Neural cell (in vitro differentiated cells): Measurements from ENCODE around the gene CCDC85C. TPM values are rescaled to one million over a fixed set of nuclear protein-coding genes. Genes with fewer than 3 reads are reported as not detected.

ENCODE experiments used
- H2AFZ ChIP-seq: fragments of 200-600, 300-800 bp; sonication (generic), shearing (Covaris generic); 2 replicates; pipeline ENCODE4 v1.6.0; 2014; ENCODE audit warnings: low read depth, mild to moderate bottlenecking, antibody characterized with exemption, low read length, moderate library complexity
- H3F3A ChIP-seq: fragments of 200-600 bp; shearing (Covaris generic); 2 replicates; pipeline ENCODE4 v1.6.1; 2016; ENCODE audit warnings: mild to moderate bottlenecking, moderate library complexity, mixed read lengths, antibody characterized with exemption, low read length; ENCODE audit not compliant: insufficient read depth, poor library complexity, severe bottlenecking
- H3K27ac ChIP-seq: fragments of 200-600, 300-800 bp; sonication (generic), shearing (Covaris generic); 2 replicates; pipeline ENCODE4 v1.5.1; 2014; ENCODE audit warnings: mild to moderate bottlenecking, low read length, moderate library complexity
- H3K27me3 ChIP-seq: fragments of 300-800, 200-600 bp; sonication (generic), shearing (Covaris generic); 2 replicates; pipeline ENCODE4 v1.6.0; 2014; ENCODE audit warnings: mild to moderate bottlenecking, low read depth, low read length, moderate library complexity; ENCODE audit not compliant: insufficient read depth
- H3K36me3 ChIP-seq: fragments of 300-800, 200-600 bp; sonication (generic), shearing (Covaris generic); 2 replicates; pipeline ENCODE4 v1.5.1; 2014; ENCODE audit warnings: mild to moderate bottlenecking, antibody characterized with exemption, low read length, moderate library complexity; ENCODE audit not compliant: insufficient read depth
- H3K4me2 ChIP-seq: fragments of 300-800, 200-600 bp; sonication (generic), shearing (Covaris generic); 2 replicates; pipeline ENCODE4 v1.6.0; 2014; ENCODE audit warnings: mild to moderate bottlenecking, low read length
- H3K4me3 ChIP-seq: fragments of 300-800, 200-600 bp; sonication (generic), shearing (Covaris generic); 2 replicates; pipeline ENCODE4 v1.5.1; 2014; ENCODE audit warnings: mild to moderate bottlenecking, low read length, moderate library complexity
- H3K79me2 ChIP-seq: fragments of 200-600 bp; shearing (Covaris generic); replicated peaks from 2 replicates; pipeline ENCODE4 v1.6.0; 2014; ENCODE audit warnings: mild to moderate bottlenecking, low read length, moderate library complexity; ENCODE audit not compliant: insufficient read depth
- H3K9ac ChIP-seq: fragments of 300-800, 200-600 bp; sonication (generic), shearing (Covaris generic); 2 replicates; pipeline ENCODE4 v1.6.1; 2016; ENCODE audit warnings: mild to moderate bottlenecking, low read length, mixed read lengths
- H3K9me2 ChIP-seq: fragments of 200-600 bp; shearing (Covaris generic); 2 replicates; pipeline ENCODE4 v1.6.1; 2016; ENCODE audit warnings: mild to moderate bottlenecking, low read length, mixed read lengths; ENCODE audit not compliant: insufficient read depth
- H3K9me3 ChIP-seq: fragments of 200-600, 300-800 bp; sonication (generic), shearing (Covaris generic); 2 replicates; pipeline ENCODE4 v1.6.1; 2016; ENCODE audit warnings: mild to moderate bottlenecking, mixed run types, low read length, moderate library complexity, mixed read lengths
- H4K20me1 ChIP-seq: fragments of 200-600 bp; shearing (Covaris generic); 2 replicates; pipeline ENCODE4 v1.6.1; 2016; ENCODE audit warnings: mild to moderate bottlenecking, mixed run types; ENCODE audit not compliant: insufficient read depth
- EP300 ChIP-seq: fragments of 450-650 bp; conservative IDR thresholded peaks from 2 replicates; pipeline ENCODE4 v1.6.1; 2014; ENCODE audit warnings: antibody characterized with exemption, mild to moderate bottlenecking, moderate library complexity; ENCODE audit not compliant: poor library complexity, severe bottlenecking
- EZH2 ChIP-seq: fragments of 200-600, 300-800 bp; shearing (Covaris generic), sonication (generic); IDR thresholded peaks from 2 replicates; pipeline ENCODE4 v1.6.1; 2014; ENCODE audit warnings: antibody characterized with exemption, low read length, borderline replicate concordance, mild to moderate bottlenecking; ENCODE audit not compliant: insufficient read depth, poor library complexity, severe bottlenecking
- MXI1 ChIP-seq: fragments of 450-650 bp; conservative IDR thresholded peaks from 2 replicates; pipeline ENCODE4 v1.6.1; 2014; ENCODE audit warnings: antibody characterized with exemption, mild to moderate bottlenecking; ENCODE audit not compliant: poor library complexity, severe bottlenecking
- POLR2AphosphoS5 ChIP-seq: IDR thresholded peaks from 2 replicates; pipeline ENCODE4 v1.6.1; 2012
- RAD21 ChIP-seq: fragments of 450-650 bp; conservative IDR thresholded peaks from 2 replicates; pipeline ENCODE4 v1.6.1; 2014; ENCODE audit warnings: antibody characterized with exemption, mild to moderate bottlenecking, moderate library complexity
- SMC3 ChIP-seq: fragments of 450-650 bp; conservative IDR thresholded peaks from 2 replicates; pipeline ENCODE4 v1.6.1; 2014; ENCODE audit warnings: antibody characterized with exemption, mild to moderate bottlenecking, moderate library complexity; ENCODE audit not compliant: poor library complexity
- TAF1 ChIP-seq: IDR thresholded peaks from 2 replicates; pipeline ENCODE4 v1.6.1; 2012; ENCODE audit warnings: low read depth
- polyA plus RNA-seq: library from polyadenylated mRNA; depleted of rRNA; stranded (reverse); fragments of >200 nt; gene quantifications from 2 replicates; pipeline ENCODE4 v1.2.3, GENCODE V29; 2014
- TF ChIP-seq, protein P1 (sequence below): IDR thresholded peaks from 2 replicates; pipeline ENCODE4 v1.6.1; 2012; ENCODE audit warnings: borderline replicate concordance
- TF ChIP-seq, protein P2 (sequence below): fragments of 450-650 bp; IDR thresholded peaks from 2 replicates; pipeline ENCODE4 v1.5.1; 2014; ENCODE audit warnings: antibody characterized with exemption, mild to moderate bottlenecking, moderate library complexity; ENCODE audit not compliant: poor library complexity, severe bottlenecking

Gene CCDC85C
- polyA plus RNA-seq, 1 donor from 2014 or later: 24.8 TPM

DNA sequence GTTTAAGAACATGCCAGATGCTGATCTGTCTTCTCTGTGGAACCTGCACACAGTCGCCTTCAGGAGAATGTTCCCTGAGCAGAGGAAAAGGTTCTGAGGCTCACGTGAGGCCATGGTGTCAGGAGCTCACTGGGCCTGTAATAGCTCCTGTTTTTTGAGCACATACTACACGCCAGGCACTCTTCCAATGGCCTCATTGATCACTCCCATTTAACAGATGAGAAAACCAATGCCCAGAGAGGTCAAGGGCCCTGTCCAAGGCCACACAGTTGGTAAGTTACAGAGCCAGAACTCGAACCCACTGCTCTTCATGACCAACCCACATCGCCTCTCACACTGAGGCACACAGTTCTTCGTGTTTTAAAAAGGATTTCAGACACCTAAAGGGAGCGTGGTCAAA, 33.6 kb upstream of the CCDC85C start:
- H3F3A ChIP-seq: no peaks in the 10 kb centered on the region
- no peaks in the 10 kb centered on the region for H3K79me2 ChIP-seq
- H3K4me2 ChIP-seq: no peak overlapping the region
- H3K27ac ChIP-seq: no peak overlapping the region
- no peaks in the 10 kb centered on the region for H3K9me2 ChIP-seq
- H3K36me3 ChIP-seq: no peaks in the 10 kb centered on the region
- H3K4me3 ChIP-seq: no peak overlapping the region
- H4K20me1 ChIP-seq: no peaks in the 10 kb centered on the region
- TF ChIP-seq, protein P1, sequence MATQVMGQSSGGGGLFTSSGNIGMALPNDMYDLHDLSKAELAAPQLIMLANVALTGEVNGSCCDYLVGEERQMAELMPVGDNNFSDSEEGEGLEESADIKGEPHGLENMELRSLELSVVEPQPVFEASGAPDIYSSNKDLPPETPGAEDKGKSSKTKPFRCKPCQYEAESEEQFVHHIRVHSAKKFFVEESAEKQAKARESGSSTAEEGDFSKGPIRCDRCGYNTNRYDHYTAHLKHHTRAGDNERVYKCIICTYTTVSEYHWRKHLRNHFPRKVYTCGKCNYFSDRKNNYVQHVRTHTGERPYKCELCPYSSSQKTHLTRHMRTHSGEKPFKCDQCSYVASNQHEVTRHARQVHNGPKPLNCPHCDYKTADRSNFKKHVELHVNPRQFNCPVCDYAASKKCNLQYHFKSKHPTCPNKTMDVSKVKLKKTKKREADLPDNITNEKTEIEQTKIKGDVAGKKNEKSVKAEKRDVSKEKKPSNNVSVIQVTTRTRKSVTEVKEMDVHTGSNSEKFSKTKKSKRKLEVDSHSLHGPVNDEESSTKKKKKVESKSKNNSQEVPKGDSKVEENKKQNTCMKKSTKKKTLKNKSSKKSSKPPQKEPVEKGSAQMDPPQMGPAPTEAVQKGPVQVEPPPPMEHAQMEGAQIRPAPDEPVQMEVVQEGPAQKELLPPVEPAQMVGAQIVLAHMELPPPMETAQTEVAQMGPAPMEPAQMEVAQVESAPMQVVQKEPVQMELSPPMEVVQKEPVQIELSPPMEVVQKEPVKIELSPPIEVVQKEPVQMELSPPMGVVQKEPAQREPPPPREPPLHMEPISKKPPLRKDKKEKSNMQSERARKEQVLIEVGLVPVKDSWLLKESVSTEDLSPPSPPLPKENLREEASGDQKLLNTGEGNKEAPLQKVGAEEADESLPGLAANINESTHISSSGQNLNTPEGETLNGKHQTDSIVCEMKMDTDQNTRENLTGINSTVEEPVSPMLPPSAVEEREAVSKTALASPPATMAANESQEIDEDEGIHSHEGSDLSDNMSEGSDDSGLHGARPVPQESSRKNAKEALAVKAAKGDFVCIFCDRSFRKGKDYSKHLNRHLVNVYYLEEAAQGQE: no peak
- TF ChIP-seq TAF1 (no peak), POLR2AphosphoS5 (no peak), EP300 (no peak), SMC3 (no peak), MXI1 (no peak), RAD21 (no peak), EZH2 (no peak)
- TF ChIP-seq, protein P2, sequence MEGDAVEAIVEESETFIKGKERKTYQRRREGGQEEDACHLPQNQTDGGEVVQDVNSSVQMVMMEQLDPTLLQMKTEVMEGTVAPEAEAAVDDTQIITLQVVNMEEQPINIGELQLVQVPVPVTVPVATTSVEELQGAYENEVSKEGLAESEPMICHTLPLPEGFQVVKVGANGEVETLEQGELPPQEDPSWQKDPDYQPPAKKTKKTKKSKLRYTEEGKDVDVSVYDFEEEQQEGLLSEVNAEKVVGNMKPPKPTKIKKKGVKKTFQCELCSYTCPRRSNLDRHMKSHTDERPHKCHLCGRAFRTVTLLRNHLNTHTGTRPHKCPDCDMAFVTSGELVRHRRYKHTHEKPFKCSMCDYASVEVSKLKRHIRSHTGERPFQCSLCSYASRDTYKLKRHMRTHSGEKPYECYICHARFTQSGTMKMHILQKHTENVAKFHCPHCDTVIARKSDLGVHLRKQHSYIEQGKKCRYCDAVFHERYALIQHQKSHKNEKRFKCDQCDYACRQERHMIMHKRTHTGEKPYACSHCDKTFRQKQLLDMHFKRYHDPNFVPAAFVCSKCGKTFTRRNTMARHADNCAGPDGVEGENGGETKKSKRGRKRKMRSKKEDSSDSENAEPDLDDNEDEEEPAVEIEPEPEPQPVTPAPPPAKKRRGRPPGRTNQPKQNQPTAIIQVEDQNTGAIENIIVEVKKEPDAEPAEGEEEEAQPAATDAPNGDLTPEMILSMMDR: no peak
- H3K9me3 ChIP-seq: no peaks in the 10 kb centered on the region
- H3K27me3 ChIP-seq: no peaks in the 10 kb centered on the region
- H2AFZ ChIP-seq: no peak overlapping the region
- no peak overlapping the region for H3K9ac ChIP-seq

DNA sequence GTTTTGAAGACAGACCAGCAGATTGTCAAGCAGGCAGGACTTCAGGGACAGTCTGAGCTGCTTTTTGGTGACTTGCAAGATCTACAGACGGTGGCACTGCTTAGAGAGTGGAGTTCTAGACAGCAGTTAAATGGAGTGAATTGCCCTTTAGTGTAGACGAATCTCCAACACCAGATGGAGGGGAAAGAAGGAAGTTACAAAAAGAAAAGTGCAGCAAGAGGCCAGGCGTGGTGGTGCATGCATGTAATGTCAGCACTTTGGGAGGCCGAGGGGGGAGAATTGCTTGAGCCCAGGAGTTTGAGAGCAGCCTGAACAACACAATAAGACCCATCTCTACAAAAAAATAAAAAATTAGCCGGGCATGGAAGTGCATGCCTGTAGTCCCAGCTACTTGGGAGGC, 32.5 kb upstream of the CCDC85C start:
- H4K20me1 ChIP-seq: no peaks in the 10 kb centered on the region
- no peak overlapping the region for H2AFZ ChIP-seq
- H3K4me2 ChIP-seq: no peak overlapping the region
- no peaks in the 10 kb centered on the region for H3K79me2 ChIP-seq
- H3K27me3 ChIP-seq: no peaks in the 10 kb centered on the region
- TF ChIP-seq, protein P1: no peak
- TF ChIP-seq SMC3: no peak
- TF ChIP-seq EZH2: no peak
- no peak for TF ChIP-seq POLR2AphosphoS5
- H3K27ac ChIP-seq: no peak overlapping the region
- no peaks in the 10 kb centered on the region for H3K36me3 ChIP-seq
- H3K4me3 ChIP-seq: no peak overlapping the region
- H3K9ac ChIP-seq: no peak overlapping the region
- H3K9me2 ChIP-seq: no peaks in the 10 kb centered on the region
- H3K9me3 ChIP-seq: no peaks in the 10 kb centered on the region
- no peaks in the 10 kb centered on the region for H3F3A ChIP-seq
